GM21526 (cell line): ENCODE measurements around the gene LRRC3.

Source experiments
- ATAC-seq: cut with Tn5 transposase; IDR thresholded peaks from one replicate; pipeline ENCODE4 v1.9.1; 2021; ENCODE audit warnings: moderate library complexity; ENCODE audit not compliant: unreplicated experiment, low FRiP score

LRRC3 gene

DNA sequence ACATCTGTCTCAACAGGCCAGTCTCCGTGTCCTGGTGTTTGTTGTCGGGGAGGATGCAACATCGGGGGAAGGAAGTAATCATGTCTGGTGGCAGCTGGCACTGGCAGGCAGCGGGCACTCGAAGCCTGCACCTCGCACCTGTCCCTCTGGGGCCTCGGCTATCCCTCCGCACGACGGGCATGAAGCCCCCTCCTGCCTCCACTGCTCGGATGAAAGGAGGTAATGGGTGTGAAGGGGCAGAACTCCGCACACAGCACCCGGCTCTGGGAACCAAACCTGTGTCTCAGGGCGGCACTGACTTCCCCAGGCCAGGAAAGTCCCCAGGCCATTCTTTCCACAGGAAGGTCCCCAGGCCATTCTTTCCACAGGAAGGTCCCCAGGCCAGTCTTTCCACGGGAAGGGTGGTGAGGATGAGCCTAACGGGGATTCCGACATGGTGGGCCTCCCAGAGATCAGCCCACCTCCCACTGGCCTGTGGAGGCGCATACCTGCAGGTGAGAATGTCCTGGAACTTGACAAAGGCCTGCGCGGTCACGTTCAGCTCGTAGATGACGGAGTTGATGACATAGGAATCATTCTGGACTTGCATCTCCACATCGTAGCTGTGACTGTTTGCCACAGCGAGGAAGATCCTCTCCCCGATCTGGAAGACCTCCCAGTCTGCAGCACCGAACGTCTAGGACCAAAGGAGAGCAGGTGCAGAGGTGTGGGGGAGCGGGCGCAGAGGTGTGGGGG lies 53.6 kb downstream of the LRRC3 start:
- ATAC-seq: no peak

DNA sequence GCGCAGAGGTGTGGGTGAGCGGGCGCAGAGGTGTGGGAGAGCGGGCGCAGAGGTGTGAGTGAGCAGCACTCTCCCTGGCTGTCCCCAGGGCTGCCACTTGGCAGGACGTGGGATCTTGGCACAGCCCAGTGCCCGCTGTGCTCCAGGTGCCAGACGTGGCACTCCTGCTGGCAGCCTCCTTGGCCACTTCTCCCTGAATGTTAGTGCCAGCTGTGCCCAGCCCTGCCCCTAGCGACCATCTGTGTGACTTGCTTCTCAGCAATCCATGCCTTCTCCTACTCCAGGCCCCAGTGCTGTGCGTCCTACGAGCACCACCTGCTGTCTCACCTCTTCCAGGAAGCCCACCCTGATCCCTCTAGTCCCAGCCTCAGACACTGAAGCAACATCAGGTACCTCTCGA lies 54.2 kb downstream of the LRRC3 start:
- ATAC-seq: no peak

DNA sequence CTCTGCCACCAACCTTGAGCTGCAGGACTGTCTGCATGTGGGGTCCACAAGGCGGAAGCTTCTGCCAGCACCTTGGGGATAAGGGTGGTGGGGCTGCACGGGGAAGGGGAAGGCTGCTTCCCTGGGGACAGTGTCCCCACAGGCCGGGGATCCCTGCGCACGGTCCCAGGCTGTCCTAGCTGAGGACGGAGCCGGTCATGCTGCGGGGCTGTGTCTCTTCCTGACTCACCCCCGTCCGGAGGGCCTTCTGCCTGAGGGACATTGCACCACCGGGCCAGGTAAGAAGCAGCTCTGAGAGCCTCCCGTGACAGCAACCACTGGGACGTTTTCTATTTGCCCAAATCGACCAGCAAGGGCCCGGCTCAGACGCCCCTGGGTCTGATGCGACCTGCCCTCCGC lies 54.8 kb downstream of the LRRC3 start:
- no peak for ATAC-seq

DNA sequence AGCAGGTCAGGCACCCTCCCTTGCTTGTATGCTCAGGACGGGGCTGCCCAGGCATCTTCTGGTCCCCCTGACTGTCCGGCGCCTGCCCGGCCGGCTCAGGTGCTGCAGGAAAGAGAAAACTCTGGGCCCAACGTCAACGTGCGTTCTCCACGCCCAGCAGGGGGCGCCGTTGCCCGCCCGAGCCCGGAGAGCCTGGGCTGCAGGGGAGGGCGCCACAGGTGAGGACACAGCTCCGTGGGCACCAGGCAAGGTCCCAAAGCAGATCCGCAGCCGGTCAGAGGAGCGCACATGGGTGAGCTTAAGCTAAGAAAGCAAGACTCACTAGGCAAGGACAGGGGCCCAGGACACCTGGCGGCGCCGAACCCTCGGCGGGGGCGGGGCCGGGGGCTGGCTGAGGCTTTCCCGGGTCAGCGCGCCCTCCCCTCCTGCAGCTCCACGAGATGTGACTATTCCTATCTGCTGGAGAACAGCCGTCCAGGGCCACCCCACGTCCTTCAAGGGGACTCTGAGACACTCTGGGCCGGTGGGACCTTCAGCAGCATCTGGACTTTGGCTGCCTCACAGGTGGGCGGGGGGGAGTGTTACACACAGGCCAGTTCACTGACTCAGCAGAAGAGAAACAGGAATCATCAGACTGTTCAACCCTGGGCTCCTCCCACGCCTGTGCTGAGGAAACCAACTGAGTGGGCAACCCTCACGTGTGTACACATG lies 55.4 kb downstream of the LRRC3 start:
- no peak for ATAC-seq

DNA sequence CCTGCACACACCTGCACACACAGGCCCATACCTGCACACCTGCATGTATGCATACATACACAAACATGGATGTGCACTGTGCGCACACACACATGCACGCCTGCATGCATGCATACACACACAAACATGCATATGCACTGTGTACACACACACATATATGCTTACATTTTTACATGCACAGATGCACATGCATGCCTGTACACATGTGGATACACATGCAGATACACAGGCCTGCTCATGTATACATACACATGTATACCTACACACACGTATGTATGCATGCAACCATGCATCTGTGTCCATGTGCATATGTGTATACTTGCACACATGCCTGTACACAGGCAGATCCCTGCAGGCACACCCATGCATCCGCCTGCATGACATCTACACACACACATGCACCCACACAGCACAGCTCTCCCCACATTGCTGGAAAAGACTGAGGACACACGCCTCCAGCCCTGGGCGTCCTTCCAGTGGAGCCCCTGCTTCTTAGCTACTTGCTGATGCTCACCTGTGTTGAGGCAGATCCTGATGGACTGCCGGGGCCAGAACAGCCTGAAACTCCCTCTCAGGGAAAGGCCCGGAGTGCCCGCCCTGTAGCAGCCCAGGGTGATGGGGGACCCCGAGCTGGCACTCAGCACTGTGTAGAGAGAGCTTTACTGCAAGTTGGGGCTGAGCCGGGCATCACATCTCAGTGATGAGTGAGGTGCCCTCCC lies 56.1 kb downstream of the LRRC3 start:
- no peak for ATAC-seq
